ENCODE results near the gene MRPL33. TPM values are rescaled to one million over a fixed set of nuclear protein-coding genes. Genes with fewer than 3 reads are reported as not detected.

Gene MRPL33
- total RNA-seq, 1 experiment from 2014 or later = 86.3 TPM

GRCh38 chr2:27815860-27816438 is 44.4 kb downstream of the MRPL33 start:
- DNase-seq = no peak
- H3K79me2 ChIP-seq (ENCODE audit: low read depth) = no peaks in the 10 kb centered on the region
- 0 out of 2 replicates have a peak, but pooled peaks cover 3% of the 10 kb centered on the region for H3K9me3 ChIP-seq (ENCODE audit: insufficient read depth, low read depth)
- H3K4me1 ChIP-seq (replicated peaks; ENCODE audit: insufficient read depth) = peaks cover 5% of the 10 kb centered on the region; the same call in 1 of the 2 replicates
- no TSS peak for BruUV-seq (replicated peaks)
- H3F3A ChIP-seq (ENCODE audit: insufficient read depth, low read depth) = peaks cover 1% of the 10 kb centered on the region; the same call in 1 of the 2 replicates
- no peak overlapping the region for H3K27ac ChIP-seq
- ChIA-PET POLR2A (ENCODE audit: unreplicated experiment) (no interaction called here), CTCF (no interaction called here)
- no peaks in the 10 kb centered on the region for H4K20me1 ChIP-seq (ENCODE audit: insufficient read depth)
- no peaks in the 10 kb centered on the region for H3K9me2 ChIP-seq (ENCODE audit: insufficient read depth)
- TF ChIP-seq CTCF (conservative IDR thresholded peaks at IDR 0.05) (no peak), EZH2 (IDR thresholded peaks at IDR 0.05; ENCODE audit: low read depth) (no peak)
- no peak overlapping the region for H2AFZ ChIP-seq
- no peak overlapping the region for H3K4me3 ChIP-seq
- no peaks in the 10 kb centered on the region for H3K36me3 ChIP-seq (ENCODE audit: low read depth)
- H3K4me2 ChIP-seq = no peak overlapping the region
- H3K27me3 ChIP-seq (ENCODE audit: insufficient read depth, low read depth) = no peaks in the 10 kb centered on the region
- intact Hi-C loops (cut with micrococcal nuclease; ENCODE audit: unreplicated experiment) = no loop called here

- Histone ChIP-seq H3F3A (ENCODE audit: insufficient read depth, low read depth) (no peaks in the 10 kb centered on the region), H4K20me1 (ENCODE audit: insufficient read depth) (no peaks in the 10 kb centered on the region), H3K9me2 (ENCODE audit: insufficient read depth) (no peaks in the 10 kb centered on the region), H3K9me3 (ENCODE audit: insufficient read depth, low read depth) (peaks cover 10% of the 10 kb centered on the region), H3K79me2 (ENCODE audit: low read depth) (no peaks in the 10 kb centered on the region), H2AFZ (no peak overlapping the region), H3K4me3 (no peak overlapping the region), H3K36me3 (ENCODE audit: low read depth) (peaks cover 5% of the 10 kb centered on the region; the same call in 1 of the 2 replicates), H3K27ac (no peak overlapping the region), H3K4me2 (no peak overlapping the region), H3K4me1 (replicated peaks; ENCODE audit: insufficient read depth) (no peaks in the 10 kb centered on the region), H3K27me3 (ENCODE audit: insufficient read depth, low read depth) (no peaks in the 10 kb centered on the region)
- DNase-seq = no peak
- POLR2A ChIA-PET (ENCODE audit: unreplicated experiment) = no interaction called here
- no TSS peak for BruUV-seq (replicated peaks)
- intact Hi-C loops (cut with micrococcal nuclease; ENCODE audit: unreplicated experiment) = no loop called here
- CTCF ChIA-PET = no interaction called here
- TF ChIP-seq CTCF (conservative IDR thresholded peaks at IDR 0.05) = no peak
- TF ChIP-seq EZH2 (IDR thresholded peaks at IDR 0.05; ENCODE audit: low read depth) = no peak
Observed at GRCh38 chr2:27822049-27822448, 50.5 kb downstream of the MRPL33 start.

GRCh38 chr2:27823135-27823534 is 51.6 kb downstream of the MRPL33 start:
- ChIA-PET CTCF (no interaction called here), POLR2A (ENCODE audit: unreplicated experiment) (no interaction called here)
- Histone ChIP-seq H3K4me1 (replicated peaks; ENCODE audit: insufficient read depth) (no peaks in the 10 kb centered on the region), H4K20me1 (ENCODE audit: insufficient read depth) (no peaks in the 10 kb centered on the region), H3K27ac (no peak overlapping the region), H3K36me3 (ENCODE audit: low read depth) (peaks cover 5% of the 10 kb centered on the region; the same call in 1 of the 2 replicates), H3K4me3 (no peak overlapping the region), H3F3A (ENCODE audit: insufficient read depth, low read depth) (no peaks in the 10 kb centered on the region; the same call in 1 of the 2 replicates), H3K79me2 (ENCODE audit: low read depth) (no peaks in the 10 kb centered on the region), H3K4me2 (no peak overlapping the region), H3K27me3 (ENCODE audit: insufficient read depth, low read depth) (no peaks in the 10 kb centered on the region), H2AFZ (no peak overlapping the region), H3K9me3 (ENCODE audit: insufficient read depth, low read depth) (peaks cover 10% of the 10 kb centered on the region), H3K9me2 (ENCODE audit: insufficient read depth) (no peaks in the 10 kb centered on the region)
- intact Hi-C loops (cut with micrococcal nuclease; ENCODE audit: unreplicated experiment) = no loop called here
- no TSS peak for BruUV-seq (replicated peaks)
- TF ChIP-seq CTCF (conservative IDR thresholded peaks at IDR 0.05) (no peak), EZH2 (IDR thresholded peaks at IDR 0.05; ENCODE audit: low read depth) (no peak)
- DNase-seq = no peak
